Liver (tissue), 9 donors: ENCODE results near the gene RAB31. TPM values are rescaled to one million over a fixed set of nuclear protein-coding genes. Genes with fewer than 3 reads are reported as not detected.

ENCODE experiments used
- DNase-seq: peaks from one replicate; pipeline ENCODE4 v3.0.0-alpha.2; 2017; ENCODE audit warnings: low spot score
- H3K27ac ChIP-seq, 2 donors: one replicate each; pipeline ENCODE4 v1.7.0; 2013; ENCODE audit warnings: inconsistent platforms in 2 of 2, low read length in 2 of 2, control low read depth in 1 of 2, low read depth in 1 of 2, mild to moderate bottlenecking in 1 of 2
- H3K27me3 ChIP-seq, 4 donors: one replicate each; pipeline versions ENCODE4 v1.6.1 to v1.7.0; 2013; ENCODE audit warnings: low read length in 3 of 4, inconsistent platforms in 1 of 4, mild to moderate bottlenecking in 1 of 4, moderate library complexity in 1 of 4; ENCODE audit not compliant: control insufficient read depth in 4 of 4, insufficient read depth in 4 of 4
- H3K36me3 ChIP-seq, 4 donors: one replicate each; pipeline versions ENCODE4 v1.6.1 to v1.7.0; 2013; ENCODE audit warnings: low read length in 3 of 4, mild to moderate bottlenecking in 3 of 4, low read depth in 1 of 4, moderate library complexity in 1 of 4; ENCODE audit not compliant: control insufficient read depth in 4 of 4, insufficient read depth in 3 of 4
- H3K4me1 ChIP-seq, 4 donors: one replicate each; pipeline versions ENCODE4 v1.6.1 to v1.7.0; 2013; ENCODE audit warnings: low read length in 3 of 4, mild to moderate bottlenecking in 3 of 4, moderate library complexity in 1 of 4; ENCODE audit not compliant: control insufficient read depth in 4 of 4, insufficient read depth in 4 of 4
- H3K4me3 ChIP-seq, 3 donors: one replicate each; pipeline versions ENCODE4 v1.6.1 to v1.7.0; 2013; ENCODE audit warnings: low read length in 3 of 3, control low read depth in 1 of 3, low read depth in 1 of 3, mild to moderate bottlenecking in 1 of 3
- H3K9ac ChIP-seq, 2 donors: one replicate each; pipeline ENCODE4 v1.7.0; 2013; ENCODE audit warnings: low read length in 2 of 2, mild to moderate bottlenecking in 2 of 2, moderate library complexity in 2 of 2, control low read depth in 1 of 2, low read depth in 1 of 2
- H3K9me3 ChIP-seq, 4 donors: one replicate each; pipeline versions ENCODE4 v1.6.1 to v1.7.0; 2013; ENCODE audit warnings: low read length in 3 of 4; ENCODE audit not compliant: control insufficient read depth in 4 of 4
- ATF3 ChIP-seq: IDR thresholded peaks from 2 replicates; pipeline ENCODE4 v1.6.1; 2016; ENCODE audit warnings: antibody characterized with exemption
- CTCF ChIP-seq: fragments of 150-350 bp; IDR thresholded peaks from 2 replicates; pipeline ENCODE4 v1.5.1; 2017; ENCODE audit warnings: improper control_type of control experiment, low read depth, low read length; ENCODE audit not compliant: missing input control
- EGR1 ChIP-seq, 2 donors: IDR thresholded peaks; 2 replicates each; pipeline ENCODE4 v1.6.1; 2016 to 2018; ENCODE audit warnings: antibody characterized with exemption in 2 of 2, low read depth in 2 of 2
- FOXA1 ChIP-seq: IDR thresholded peaks from 2 replicates; pipeline ENCODE4 v1.6.1; 2016; ENCODE audit warnings: antibody characterized with exemption
- FOXA2 ChIP-seq: IDR thresholded peaks from 2 replicates; pipeline ENCODE4 v1.6.1; 2016; ENCODE audit warnings: antibody characterized with exemption
- HNF4A ChIP-seq, 2 donors: conservative IDR thresholded peaks; 2 replicates each; pipeline ENCODE4 v1.6.1; 2016; ENCODE audit warnings: antibody characterized with exemption in 2 of 2, mild to moderate bottlenecking in 2 of 2
- HNF4G ChIP-seq: IDR thresholded peaks from 2 replicates; pipeline ENCODE4 v1.6.1; 2016; ENCODE audit warnings: antibody characterized with exemption
- JUND ChIP-seq, 2 donors: IDR thresholded peaks; 2 replicates each; pipeline ENCODE4 v1.6.1; 2016; ENCODE audit warnings: antibody characterized with exemption in 2 of 2
- MAX ChIP-seq: IDR thresholded peaks from 2 replicates; pipeline ENCODE4 v1.6.1; 2016; ENCODE audit warnings: antibody characterized with exemption
- NR2F2 ChIP-seq: IDR thresholded peaks from 2 replicates; pipeline ENCODE4 v1.6.1; 2016; ENCODE audit warnings: antibody characterized with exemption
- RAD21 ChIP-seq, 2 donors: IDR thresholded peaks; 2 replicates each; pipeline ENCODE4 v1.6.1; 2016; ENCODE audit warnings: antibody characterized with exemption in 2 of 2, mild to moderate bottlenecking in 2 of 2
- REST ChIP-seq: IDR thresholded peaks from 2 replicates; pipeline ENCODE4 v1.6.1; 2016; ENCODE audit warnings: antibody characterized with exemption, mild to moderate bottlenecking
- RXRA ChIP-seq, 2 donors: IDR thresholded peaks; 2 replicates each; pipeline ENCODE4 v1.6.1; 2017 to 2018; ENCODE audit warnings: antibody characterized with exemption in 2 of 2, mild to moderate bottlenecking in 1 of 2
- SP1 ChIP-seq: IDR thresholded peaks from 2 replicates; pipeline ENCODE4 v1.6.1; 2018; ENCODE audit warnings: antibody characterized with exemption, mild to moderate bottlenecking
- TAF1 ChIP-seq: conservative IDR thresholded peaks from 2 replicates; pipeline ENCODE4 v1.6.1; 2016; ENCODE audit warnings: antibody characterized with exemption, mild to moderate bottlenecking
- YY1 ChIP-seq: IDR thresholded peaks from 2 replicates; pipeline ENCODE4 v1.6.1; 2016; ENCODE audit warnings: antibody characterized with exemption, mild to moderate bottlenecking
- ZBTB33 ChIP-seq: IDR thresholded peaks from 2 replicates; pipeline ENCODE4 v1.6.1; 2016; ENCODE audit warnings: antibody characterized with exemption
- WGBS: extraction: QIAGEN DNeasy Blood & Tissue Kit; methylation state at CpG from one replicate; pipeline ENCODE4 v1.1.7; 2013; 5-methylcytosine and 5-hydroxymethylcytosine counted together
- polyA plus RNA-seq, 2 donors: library from polyadenylated mRNA; stranded (reverse) in 1 of 2; unstranded in 1 of 2; fragments of 200-250 nt in 1 of 2; fragments of >200 nt in 1 of 2; fragmentation: Nextera tagmentation in 1 of 2; extraction: Ambion mirVana in 1 of 2; gene quantifications; one replicate each; pipeline versions ENCODE4 v1.2.1 to v1.2.3, GENCODE V29; 2013 to 2015
- total RNA-seq, 2 donors: library from RNA; depleted of rRNA; stranded (reverse); fragments of >200 nt; gene quantifications; one replicate each; pipeline ENCODE4 v1.2.3, GENCODE V29; 2014
- donor health status: healthy.
- donor health status: healthy.
- donor health status: healthy.
- donor health status: healthy.
- donor health status: healthy.

RAB31 gene
- total and polyA plus RNA-seq, 4 donors, result 3.6 to 12.8 (median 9.7) TPM

- TF ChIP-seq YY1 (no peak), NR2F2 (no peak), HNF4A (conservative IDR thresholded peaks at IDR 0.05) (no peak), RAD21 (IDR thresholded peaks at IDR 0.05) (no peak), JUND (IDR thresholded peaks at IDR 0.05) (no peak), MAX (no peak), FOXA1 (no peak), TAF1 (no peak), RXRA (IDR thresholded peaks at IDR 0.05) (no peak), FOXA2 (no peak), REST (no peak), CTCF (no peak), EGR1 (IDR thresholded peaks at IDR 0.05; ENCODE audit: low read depth in 2 of 2) (no peak), SP1 (no peak), ATF3 (no peak)
- Histone ChIP-seq H3K27ac (no peak overlapping the region), H3K4me1 (no peaks in the 10 kb centered on the region), H3K27me3 (no peaks in the 10 kb centered on the region), H3K9me3 (peaks cover 0 to 2% (median 0%) of the 10 kb centered on the region in 4 donors), H3K36me3 (no peaks in the 10 kb centered on the region), H3K4me3 (no peak overlapping the region), H3K9ac (no peak overlapping the region)
- WGBS, result 18% methylated on average over 4 of the region's 4 CpGs
- no peak for DNase-seq
Observed at GRCh38 chr18:9814431-9814830, 106.3 kb downstream of the RAB31 start.

- Histone ChIP-seq H3K4me1 (no peaks in the 10 kb centered on the region), H3K27ac (no peak overlapping the region), H3K9ac (no peak overlapping the region), H3K27me3 (no peaks in the 10 kb centered on the region), H3K4me3 (no peak overlapping the region), H3K36me3 (no peaks in the 10 kb centered on the region), H3K9me3 (peaks cover 0 to 2% (median 0%) of the 10 kb centered on the region in 4 donors)
- no peak for TF ChIP-seq JUND (IDR thresholded peaks at IDR 0.05)
- no peak for TF ChIP-seq YY1
- TF ChIP-seq HNF4A (conservative IDR thresholded peaks at IDR 0.05), result no peak
- TF ChIP-seq HNF4G, result no peak
- TF ChIP-seq ZBTB33, result no peak
- no peak for TF ChIP-seq SP1
- no peak for DNase-seq
- 83% methylated on average over 4 of the region's 4 CpGs for WGBS
Observed at GRCh38 chr18:9817286-9817685, 109.2 kb downstream of the RAB31 start.
